KMS-11 (cell line): ENCODE measurements around the gene RGL4.

Experiments used
- H2AFZ ChIP-seq: fragments of 200-600 bp; sonication (generic); 2 replicates; pipeline ENCODE4 v1.6.1; 2016; ENCODE audit warnings: antibody characterized with exemption, mixed run types, low read depth
- H3K27ac ChIP-seq: fragments of 200-600 bp; sonication (generic); 2 replicates; pipeline ENCODE4 v1.6.1; 2016; ENCODE audit warnings: mild to moderate bottlenecking, mixed run types
- H3K27me3 ChIP-seq: fragments of 200-600 bp; sonication (generic); 2 replicates; pipeline ENCODE4 v1.6.1; 2017; ENCODE audit warnings: mild to moderate bottlenecking, low read depth, mixed run types, moderate library complexity; ENCODE audit not compliant: insufficient read depth
- H3K36me3 ChIP-seq: fragments of 200-600 bp; sonication (generic); 2 replicates; pipeline ENCODE4 v1.6.1; 2017; ENCODE audit warnings: mild to moderate bottlenecking, mixed run types; ENCODE audit not compliant: insufficient read depth
- H3K4me1 ChIP-seq: fragments of 200-600 bp; sonication (generic); 2 replicates; pipeline ENCODE4 v1.6.1; 2016; ENCODE audit warnings: mild to moderate bottlenecking, low read depth, mixed run types; ENCODE audit not compliant: poor library complexity, severe bottlenecking
- H3K4me2 ChIP-seq: fragments of 200-600 bp; sonication (generic); 2 replicates; pipeline ENCODE4 v1.7.0; 2016; ENCODE audit warnings: mild to moderate bottlenecking, mixed run types
- H3K4me3 ChIP-seq: fragments of 200-600 bp; sonication (generic); IDR thresholded peaks from 2 replicates; pipeline ENCODE4 v1.6.1; 2017; ENCODE audit warnings: low read depth, low read length, mixed read lengths; ENCODE audit not compliant: insufficient read depth
- H3K79me2 ChIP-seq: fragments of 200-600 bp; sonication (generic); 2 replicates; pipeline ENCODE4 v1.6.1; 2016; ENCODE audit warnings: low read depth, mixed run types; ENCODE audit not compliant: insufficient read depth
- H3K9ac ChIP-seq: fragments of 200-600 bp; sonication (generic); 2 replicates; pipeline ENCODE4 v1.6.1; 2016; ENCODE audit warnings: mild to moderate bottlenecking, mixed run types
- H4K20me1 ChIP-seq: fragments of 200-600 bp; sonication (generic); 2 replicates; pipeline ENCODE4 v1.6.1; 2016; ENCODE audit warnings: mild to moderate bottlenecking, mixed run types; ENCODE audit not compliant: insufficient read depth
- CTCF ChIP-seq: fragments of 200-600 bp; sonication (generic); conservative IDR thresholded peaks from 2 replicates; pipeline ENCODE4 v1.6.1; 2017; ENCODE audit warnings: low read depth, mild to moderate bottlenecking, antibody characterized with exemption, low read length, moderate library complexity, mixed read lengths

Gene RGL4

DNA sequence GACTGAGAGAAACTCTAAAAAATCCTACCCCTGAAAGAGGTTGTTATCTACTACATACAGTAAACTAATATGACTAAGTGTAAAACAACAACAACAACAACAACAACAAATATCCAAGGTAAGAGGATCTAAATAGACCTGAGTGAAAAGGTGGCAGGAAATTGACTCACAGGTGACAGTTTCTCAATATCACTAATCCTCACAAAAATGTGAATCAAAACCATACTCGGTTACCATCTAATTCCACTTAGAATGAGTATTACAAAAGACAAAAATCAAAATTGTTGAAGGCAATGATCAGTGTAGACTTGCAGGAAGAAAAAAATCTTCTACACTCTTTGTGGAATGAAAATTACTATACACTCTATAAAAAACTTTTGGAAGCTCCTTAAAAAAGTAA is 17.5 kb downstream of the RGL4 start:
- Histone ChIP-seq H4K20me1 (no peaks in the 10 kb centered on the region), H3K36me3 (0 out of 2 replicates have a peak, but pooled peaks cover 3% of the 10 kb centered on the region), H3K4me2 (no peak overlapping the region)

DNA sequence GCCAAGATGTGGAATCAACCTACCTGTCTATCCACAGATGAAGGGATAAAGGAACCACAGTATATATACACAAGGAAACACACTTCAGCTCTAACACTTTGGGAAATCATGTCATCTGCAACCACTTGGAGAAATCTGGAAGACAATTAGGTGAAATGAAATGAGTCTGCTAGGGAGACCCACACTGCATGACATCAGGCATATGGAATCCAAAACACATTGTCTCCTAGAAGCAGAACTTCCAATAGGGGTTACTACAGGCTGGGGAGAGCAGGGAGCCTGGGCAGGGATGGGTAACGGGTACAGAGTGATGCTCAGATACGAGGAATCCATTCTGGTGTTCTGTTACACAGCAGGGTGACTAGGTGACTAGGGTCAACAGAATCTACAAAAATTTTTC is 18.3 kb downstream of the RGL4 start:
- no peak for TF ChIP-seq CTCF
- peaks cover 9% of the 10 kb centered on the region for H3K4me1 ChIP-seq
- no peak overlapping the region for H3K4me3 ChIP-seq
- no peaks in the 10 kb centered on the region for H3K27me3 ChIP-seq
- H2AFZ ChIP-seq, result no peak overlapping the region
- H3K27ac ChIP-seq, result no peak overlapping the region
- no peak overlapping the region for H3K9ac ChIP-seq
- no peak overlapping the region for H3K4me2 ChIP-seq
- no peaks in the 10 kb centered on the region for H4K20me1 ChIP-seq
- 0 out of 2 replicates have a peak, but pooled peaks cover 3% of the 10 kb centered on the region for H3K36me3 ChIP-seq
- H3K79me2 ChIP-seq, result no peaks in the 10 kb centered on the region

More for the DNA sequence above, 17.5 kb downstream of the RGL4 start:
- no peak for TF ChIP-seq CTCF
- no peak overlapping the region for H3K9ac ChIP-seq
- H3K4me3 ChIP-seq, result no peak overlapping the region
- no peak overlapping the region for H3K27ac ChIP-seq
- no peak overlapping the region for H2AFZ ChIP-seq
- peaks cover 9% of the 10 kb centered on the region for H3K4me1 ChIP-seq
- no peaks in the 10 kb centered on the region for H3K79me2 ChIP-seq
- no peaks in the 10 kb centered on the region for H3K27me3 ChIP-seq

- no peak overlapping the region for H2AFZ ChIP-seq
- H3K9ac ChIP-seq, result no peak overlapping the region
- peaks cover 19% of the 10 kb centered on the region for H3K79me2 ChIP-seq
- no peak for TF ChIP-seq CTCF
- H4K20me1 ChIP-seq, result no peaks in the 10 kb centered on the region
- H3K27me3 ChIP-seq, result no peaks in the 10 kb centered on the region
- no peak overlapping the region for H3K27ac ChIP-seq
- H3K4me3 ChIP-seq, result no peak overlapping the region
- H3K4me2 ChIP-seq, result no peak overlapping the region
- H3K4me1 ChIP-seq, result peaks cover 7% of the 10 kb centered on the region
- no peaks in the 10 kb centered on the region for H3K36me3 ChIP-seq
These were observed 21.4 kb downstream of the RGL4 start for GRCh38 chr22:23712256-23712655.

GRCh38 chr22:23713696-23714595 is 23.1 kb downstream of the RGL4 start:
- Histone ChIP-seq H3K4me1 (peaks cover 19% of the 10 kb centered on the region), H4K20me1 (no peaks in the 10 kb centered on the region), H3K9ac (no peak overlapping the region), H3K79me2 (peaks cover 19% of the 10 kb centered on the region), H2AFZ (no peak overlapping the region), H3K36me3 (no peaks in the 10 kb centered on the region), H3K4me2 (no peak overlapping the region), H3K4me3 (no peak overlapping the region), H3K27ac (no peak overlapping the region), H3K27me3 (no peaks in the 10 kb centered on the region)
- TF ChIP-seq CTCF, result no peak
